ENCODE measurements around the gene TIMM10B. TPM values are rescaled to one million over a fixed set of nuclear protein-coding genes. Genes with fewer than 3 reads are reported as not detected.
A peak's percentile ranks its signal among the peaks of the same experiment; 100 is the strongest.

The TIMM10B gene, protein sequence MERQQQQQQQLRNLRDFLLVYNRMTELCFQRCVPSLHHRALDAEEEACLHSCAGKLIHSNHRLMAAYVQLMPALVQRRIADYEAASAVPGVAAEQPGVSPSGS
- total RNA-seq, result 51.5 TPM

DNA sequence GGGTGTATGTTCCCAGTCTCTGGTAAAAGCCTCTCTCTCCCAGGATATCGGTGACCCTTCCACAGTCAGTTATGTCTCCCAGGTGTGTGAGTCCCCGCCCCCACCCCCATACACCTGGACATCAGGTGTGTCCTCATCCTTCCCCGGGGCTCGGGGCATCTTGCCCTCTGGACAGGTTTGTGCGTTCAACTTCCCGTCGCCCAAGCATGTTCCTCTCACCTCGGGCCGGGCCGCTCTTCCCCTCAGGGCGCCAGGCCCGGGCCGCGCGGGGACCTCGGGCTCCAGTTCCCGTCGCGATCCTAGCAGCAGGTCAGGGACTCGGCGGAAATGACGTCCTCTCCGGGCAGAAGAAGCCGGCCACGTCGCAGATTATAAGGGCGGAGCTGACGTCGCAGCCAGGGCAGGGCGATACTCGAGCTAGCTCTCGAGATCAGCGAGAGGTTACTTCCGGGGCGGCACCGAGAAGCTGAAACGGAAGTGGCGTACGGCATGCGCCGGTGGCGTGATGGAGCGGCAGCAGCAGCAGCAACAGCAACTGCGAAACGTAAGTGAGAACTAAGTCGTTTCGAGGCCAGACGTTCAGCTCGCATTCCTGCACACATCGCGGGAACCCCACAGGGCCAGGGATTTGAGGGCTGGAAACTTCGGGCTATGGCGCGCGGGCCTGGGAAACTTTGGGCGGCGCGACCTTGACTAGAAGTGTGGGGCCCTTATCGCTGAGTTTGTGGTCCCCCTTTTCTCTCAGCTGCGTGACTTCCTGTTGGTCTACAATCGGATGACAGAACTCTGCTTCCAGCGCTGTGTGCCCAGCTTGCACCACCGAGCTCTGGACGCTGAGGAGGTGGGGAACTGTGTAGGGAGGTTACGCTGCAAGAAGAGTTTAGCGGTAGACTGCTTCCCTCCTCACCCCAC is at the start of gene TIMM10B, which contains the start of gene ARFIP2:
Gene TIMM10B, plus strand, starts transcription at position 490 of the 912 bp plus-strand sequence. Its CDS starts 16 bp downstream, at position 506.
Gene ARFIP2, minus strand, starts transcription at position 320 of the 912 bp plus-strand sequence. CDS start 910 bp downstream, outside the sequence.
- DNase-seq (ENCODE audit: low spot score) (peak; percentile 99), ATAC-seq (peak; percentile 99)
- intact Hi-C loops (cut with DNase I), result no loop called here

DNA sequence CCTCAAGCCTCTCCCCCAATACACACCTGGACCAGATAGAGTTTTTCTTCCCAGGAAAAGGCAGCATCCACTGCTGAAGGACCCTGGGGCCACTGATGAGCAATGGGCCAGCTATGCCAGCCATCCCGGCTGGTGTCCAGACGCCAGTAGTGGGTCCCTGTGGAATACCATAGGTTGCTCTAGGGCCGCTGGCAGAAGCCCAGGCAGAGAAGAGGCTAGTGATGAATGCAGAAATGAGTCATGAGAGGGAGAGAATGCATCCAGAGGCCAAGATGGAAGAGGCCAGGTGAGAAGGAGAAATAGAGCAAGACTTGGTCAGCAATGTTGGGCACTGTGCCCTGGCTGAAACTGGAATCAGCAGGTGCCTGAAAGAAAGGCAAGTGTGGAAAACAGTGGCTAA is 49.4 kb upstream of the TIMM10B start:
- DNase-seq (ENCODE audit: low spot score) (no peak), ATAC-seq (no peak)
- intact Hi-C loops (cut with DNase I), result no loop called here

DNA sequence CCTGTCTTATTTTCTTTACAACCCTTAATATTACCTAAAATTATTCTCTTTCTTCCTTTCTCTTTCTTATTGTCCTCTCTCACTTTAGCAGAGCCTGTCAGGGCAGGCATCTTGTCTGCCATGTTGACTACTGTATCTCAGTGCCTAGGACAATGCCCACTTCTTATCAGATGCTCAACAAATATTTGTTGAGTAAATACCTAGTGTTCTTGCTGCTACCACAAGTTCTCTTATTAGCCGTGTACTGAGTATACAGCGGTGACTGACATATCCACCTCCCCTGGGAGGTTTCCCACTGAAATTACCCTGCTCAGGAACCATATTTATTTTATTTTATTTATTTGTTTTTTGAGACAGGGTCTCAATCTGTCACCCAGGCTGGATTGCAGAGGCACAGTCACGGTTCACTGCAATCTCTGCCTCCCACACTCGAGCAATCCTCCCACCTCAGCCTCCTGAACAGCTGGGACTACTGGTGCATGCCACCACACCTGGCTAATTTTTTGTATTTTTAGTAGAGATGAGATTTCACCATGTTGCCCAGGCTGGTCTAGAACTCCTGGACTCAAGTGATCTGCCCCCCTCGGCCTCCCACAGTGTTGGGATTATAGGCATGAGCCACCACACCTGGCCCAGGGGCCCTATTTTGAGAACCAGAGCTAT is 47.2 kb upstream of the TIMM10B start:
- DNase-seq (ENCODE audit: low spot score), result no peak
- no peak for ATAC-seq
- intact Hi-C loops (cut with DNase I), result no loop called here

DNA sequence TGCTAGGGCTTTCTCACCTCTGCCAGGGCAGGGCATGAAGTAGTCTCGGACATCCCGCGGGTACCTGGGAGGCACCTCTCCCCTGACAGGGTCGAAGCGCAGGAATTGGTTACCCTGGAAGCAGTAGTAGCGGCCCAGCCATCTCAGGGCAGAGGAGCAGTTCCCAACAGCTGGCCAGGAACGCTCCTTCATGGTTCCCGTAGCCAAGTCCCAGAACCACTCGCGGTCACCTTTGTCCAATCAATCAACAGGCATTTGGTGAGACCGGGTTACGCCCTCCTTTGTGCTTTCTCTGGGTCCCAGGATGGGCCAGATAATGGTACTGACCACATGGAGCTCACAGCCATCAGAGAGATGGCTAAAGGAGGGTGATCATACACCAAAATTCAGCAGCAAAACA is 43.9 kb upstream of the TIMM10B start:
- DNase-seq (ENCODE audit: low spot score) (no peak), ATAC-seq (no peak)
- intact Hi-C loops (cut with DNase I), result no loop called here

DNA sequence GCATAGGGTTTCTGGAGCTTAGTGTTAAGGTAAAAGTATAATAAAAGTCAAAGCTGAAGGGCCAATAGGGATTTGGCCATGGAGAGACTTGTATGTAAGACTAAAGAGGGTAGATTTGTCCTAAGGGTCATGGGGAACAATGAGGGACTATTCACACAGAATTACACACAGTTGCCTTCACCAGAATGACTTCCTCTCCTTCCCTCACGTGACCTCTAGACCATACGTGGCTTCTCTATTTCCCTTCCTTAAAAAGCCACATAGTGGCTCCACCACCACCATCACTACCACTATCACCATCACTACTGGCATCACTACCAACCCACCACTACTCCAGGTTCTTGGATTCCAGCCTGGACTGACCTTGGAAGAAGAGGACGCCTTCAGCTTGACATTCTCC is 43.3 kb upstream of the TIMM10B start:
- ATAC-seq, result no peak
- intact Hi-C loops (cut with DNase I), result no loop called here
- DNase-seq (ENCODE audit: low spot score), result no peak

DNA sequence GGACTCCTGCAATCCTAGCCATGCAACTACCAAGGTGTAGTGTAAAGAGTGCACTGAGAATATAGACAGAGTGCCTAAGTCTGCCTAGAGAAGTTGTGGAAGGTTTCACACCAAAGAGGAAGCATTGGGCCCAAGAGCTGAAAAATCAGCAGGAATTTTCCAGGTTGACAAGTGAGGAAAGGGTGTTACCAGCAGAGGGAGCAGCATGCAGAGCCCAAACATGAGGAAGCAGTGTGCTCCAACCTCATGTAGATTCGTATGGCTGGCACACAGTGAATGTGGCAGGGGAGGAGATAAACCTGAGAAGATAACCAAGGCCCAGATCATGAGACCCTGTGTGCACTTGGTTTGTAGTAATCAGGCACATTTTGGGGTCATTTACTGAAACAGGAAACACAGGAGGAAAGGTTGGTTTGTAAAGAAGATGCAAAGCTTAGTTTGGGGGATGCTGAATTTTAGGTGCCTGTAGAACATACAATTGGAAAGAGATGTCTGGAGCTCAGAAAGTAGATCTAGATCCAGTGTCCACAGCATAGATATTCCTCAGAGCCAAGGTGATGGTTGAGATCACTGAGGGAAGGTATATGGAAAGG is 42.2 kb upstream of the TIMM10B start:
- intact Hi-C loops (cut with DNase I), result no loop called here
- ATAC-seq, result peak; percentile 45
- no peak for DNase-seq (ENCODE audit: low spot score)

DNA sequence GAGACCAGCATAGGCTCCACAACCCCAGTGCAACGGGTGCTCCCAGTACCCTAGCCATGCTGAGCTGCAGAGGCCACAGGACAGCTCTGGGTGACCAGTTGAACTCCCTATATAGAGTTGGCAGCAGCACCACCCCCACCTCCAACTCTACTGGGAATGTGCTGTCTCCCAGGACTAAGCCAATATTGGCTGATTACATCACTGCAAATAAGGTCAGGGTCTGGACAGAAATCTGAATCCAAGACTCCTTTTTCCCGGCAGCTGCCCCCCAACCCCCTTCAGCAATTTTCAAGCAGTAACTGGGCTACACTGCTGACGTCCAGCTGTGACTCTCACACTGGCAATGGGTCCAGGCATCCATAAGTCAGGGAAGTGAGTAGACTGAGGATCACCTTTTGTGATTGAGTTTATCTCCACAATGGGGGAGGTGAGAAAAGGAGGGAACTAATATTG is 40.4 kb upstream of the TIMM10B start, which contains the start of gene HPX:
Gene HPX, minus strand, starts transcription at position 82 of the 453 bp plus-strand sequence. Its CDS starts 24 bp downstream, at position 58.
- no peak for DNase-seq (ENCODE audit: low spot score)
- intact Hi-C loops (cut with DNase I), result loop anchor here (5.0 kb wide), 1 partner anchor 59 kb away; no protein-coding TSS in a partner anchor
- ATAC-seq, result no peak

DNA sequence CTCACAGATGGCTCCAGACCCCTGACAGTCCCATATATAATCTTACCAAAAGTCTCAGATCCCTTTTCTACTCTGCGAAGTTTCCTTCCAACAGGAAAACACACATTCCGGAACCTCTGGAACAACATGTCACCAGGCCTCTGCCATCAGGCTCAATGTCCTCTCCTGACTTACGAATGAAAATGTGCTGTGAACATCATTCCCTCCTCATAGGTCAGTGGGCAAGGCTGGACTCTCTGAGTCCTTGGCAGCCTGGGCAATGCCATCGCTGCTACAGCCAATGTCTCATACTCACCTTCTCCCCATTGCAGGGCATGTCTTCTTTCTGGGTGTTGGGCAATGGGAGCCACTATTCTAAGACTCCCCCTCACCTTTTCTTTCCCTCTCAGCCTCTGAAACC is 38.9 kb upstream of the TIMM10B start:
- intact Hi-C loops (cut with DNase I), result loop anchor here (5.0 kb wide), 1 partner anchor 60 kb away; no protein-coding TSS in a partner anchor
- DNase-seq (ENCODE audit: low spot score), result no peak
- ATAC-seq, result no peak

DNA sequence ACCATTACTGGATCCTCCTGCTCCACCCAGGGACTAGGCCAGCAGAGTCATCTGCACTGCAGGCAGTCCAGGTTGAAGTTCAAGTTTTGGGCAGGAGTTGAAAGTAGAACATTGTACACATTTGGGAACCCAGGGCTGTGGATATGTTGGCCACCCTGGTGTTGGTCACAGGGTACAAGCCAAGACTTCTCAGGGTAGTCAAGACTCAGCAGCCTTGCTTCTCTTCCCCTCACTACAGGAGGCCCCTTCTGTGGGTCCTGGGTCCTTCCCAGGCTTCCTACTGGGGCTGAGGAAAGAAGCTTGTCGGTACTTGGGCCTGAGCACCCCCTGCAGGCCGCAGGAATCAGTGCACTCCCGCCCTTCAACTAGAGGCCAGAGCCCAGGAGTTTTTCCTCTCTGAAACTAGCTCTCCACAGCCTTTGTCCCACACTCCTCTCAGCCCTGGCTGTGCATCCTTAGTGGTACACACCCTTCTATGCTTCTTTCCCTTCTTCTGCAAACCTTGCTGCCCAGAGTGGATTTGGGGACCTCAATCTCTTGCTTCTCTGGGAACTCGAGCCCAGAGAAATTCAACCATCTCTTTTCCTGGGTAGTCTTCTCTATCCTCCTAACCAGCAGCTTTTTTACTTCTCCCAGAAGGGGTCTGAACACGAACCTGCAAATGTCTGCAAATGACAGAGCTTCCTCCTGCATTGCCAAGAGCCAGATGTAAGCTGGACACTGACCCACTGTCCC is 37.9 kb upstream of the TIMM10B start:
- intact Hi-C loops (cut with DNase I), result loop anchor here (5.0 kb wide), 1 partner anchor 61 kb away; no protein-coding TSS in a partner anchor
- ATAC-seq (peak; percentile 88), DNase-seq (ENCODE audit: low spot score) (peak; percentile 66)

DNA sequence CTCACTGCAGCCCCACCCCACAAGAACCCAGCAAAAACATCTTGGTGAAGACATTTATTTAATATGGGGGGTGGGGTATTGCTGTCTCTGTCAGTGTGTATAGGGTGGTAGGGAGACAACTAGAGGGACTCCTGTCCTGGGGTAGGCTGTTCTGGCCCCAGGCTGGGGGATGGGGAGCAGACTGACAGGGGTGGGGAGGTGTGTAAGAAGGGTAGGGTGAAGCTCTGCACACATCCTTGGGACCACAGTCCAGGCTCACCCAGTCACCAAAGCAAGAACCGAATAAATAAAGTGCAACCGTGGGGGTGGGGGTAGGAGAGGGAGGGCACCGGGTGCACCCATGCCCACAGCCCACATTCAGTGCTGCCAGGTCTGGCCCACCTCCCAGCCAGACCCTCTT is 32.7 kb upstream of the TIMM10B start:
- DNase-seq (ENCODE audit: low spot score) (no peak), ATAC-seq (no peak)
- intact Hi-C loops (cut with DNase I), result no loop called here

DNA sequence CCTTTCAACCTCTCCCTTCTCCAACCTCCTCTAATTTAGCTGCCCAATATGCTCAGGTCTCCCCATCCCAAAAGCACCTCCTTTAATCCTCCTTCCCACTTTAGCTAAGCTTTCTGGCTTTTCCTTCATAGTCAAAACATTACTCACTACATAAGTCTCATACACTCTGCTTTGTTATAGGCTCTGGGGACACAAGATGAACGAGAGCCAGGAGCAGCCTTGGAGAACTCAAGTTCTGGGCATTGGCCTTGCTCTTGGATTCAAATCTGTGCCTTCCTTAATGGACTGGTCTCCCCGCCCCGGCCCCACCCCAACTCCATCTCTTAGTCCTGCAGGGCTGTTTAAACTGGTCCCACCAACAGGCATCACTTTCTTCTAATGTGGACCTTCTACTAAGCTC is 29.1 kb upstream of the TIMM10B start:
- intact Hi-C loops (cut with DNase I), result no loop called here
- no peak for DNase-seq (ENCODE audit: low spot score)
- peak; percentile 50 for ATAC-seq

DNA sequence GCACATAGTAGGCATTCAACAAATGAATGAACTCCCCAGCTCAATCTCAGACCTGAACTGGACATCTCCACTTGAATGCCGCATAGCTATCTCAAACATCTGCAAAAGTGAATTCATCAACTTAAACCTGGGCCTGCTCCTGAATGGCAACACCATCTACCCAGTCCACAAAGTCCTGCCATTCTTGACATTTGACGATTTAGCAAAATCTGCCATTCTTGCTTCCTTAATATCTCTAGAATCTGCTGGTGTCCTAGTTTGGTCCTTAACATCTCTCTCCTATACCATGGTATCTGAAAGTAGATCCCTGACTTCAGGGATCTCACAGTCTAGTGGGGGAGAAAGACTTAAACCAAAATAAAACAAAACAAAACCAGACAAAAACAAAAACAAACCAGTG is 28.1 kb upstream of the TIMM10B start:
- no peak for ATAC-seq
- no peak for DNase-seq (ENCODE audit: low spot score)
- intact Hi-C loops (cut with DNase I), result no loop called here

DNA sequence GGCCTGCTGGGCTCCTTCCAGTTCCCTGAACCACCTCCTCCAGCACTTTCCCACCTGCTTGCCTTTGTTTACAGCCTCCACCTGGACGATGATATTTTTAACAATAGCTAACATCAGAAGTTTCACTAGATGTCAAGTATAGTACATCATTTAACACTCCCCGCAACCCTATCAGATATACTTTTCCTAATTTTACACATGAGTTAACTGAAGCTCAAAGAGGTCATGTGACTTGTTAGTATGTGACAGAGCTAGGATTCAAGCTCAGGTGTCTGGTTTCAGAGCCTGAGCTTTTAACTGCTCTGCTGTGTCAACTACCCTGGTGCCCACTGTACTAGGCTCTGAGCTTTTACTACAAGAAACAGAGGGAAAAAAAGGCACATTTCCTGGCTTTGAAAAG is 26.2 kb upstream of the TIMM10B start:
- DNase-seq (ENCODE audit: low spot score), result no peak
- no peak for ATAC-seq
- intact Hi-C loops (cut with DNase I), result no loop called here

DNA sequence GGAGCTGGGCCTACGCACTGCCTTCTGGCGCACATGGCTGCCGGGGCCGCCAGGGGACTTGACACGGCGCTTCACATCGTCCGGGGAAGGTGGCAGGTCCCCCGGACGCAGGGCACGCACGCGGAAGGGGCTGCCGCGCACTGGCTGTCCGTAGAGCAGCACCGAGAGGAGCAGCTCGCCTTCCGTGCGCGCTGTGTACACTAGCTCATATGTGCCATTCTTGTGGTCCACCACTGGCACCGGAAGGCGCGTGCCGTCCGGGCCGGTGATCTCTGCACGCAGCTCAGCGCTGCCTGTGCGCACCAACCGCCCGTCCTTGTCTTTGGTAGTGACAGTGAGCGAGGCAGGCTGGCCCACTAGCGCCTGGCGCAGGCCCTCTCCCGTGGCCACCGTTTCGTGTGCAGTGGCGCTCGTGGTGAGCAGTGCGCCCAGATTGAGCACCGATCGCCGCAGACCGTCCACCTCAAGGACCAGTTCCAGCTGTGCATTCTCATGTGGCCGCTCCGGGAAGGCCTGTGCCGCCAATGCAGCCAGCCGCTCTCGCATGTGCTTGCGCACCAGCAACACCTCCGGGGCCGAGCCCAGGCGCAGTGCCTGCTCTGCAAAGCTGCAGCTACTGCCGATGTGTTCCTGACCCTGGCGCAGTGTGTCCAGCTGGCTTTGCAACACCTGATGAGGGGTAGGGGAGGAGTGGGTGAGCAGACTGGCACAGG is 24.8 kb upstream of the TIMM10B start:
- intact Hi-C loops (cut with DNase I), result no loop called here
- ATAC-seq (no peak), DNase-seq (ENCODE audit: low spot score) (no peak)

DNA sequence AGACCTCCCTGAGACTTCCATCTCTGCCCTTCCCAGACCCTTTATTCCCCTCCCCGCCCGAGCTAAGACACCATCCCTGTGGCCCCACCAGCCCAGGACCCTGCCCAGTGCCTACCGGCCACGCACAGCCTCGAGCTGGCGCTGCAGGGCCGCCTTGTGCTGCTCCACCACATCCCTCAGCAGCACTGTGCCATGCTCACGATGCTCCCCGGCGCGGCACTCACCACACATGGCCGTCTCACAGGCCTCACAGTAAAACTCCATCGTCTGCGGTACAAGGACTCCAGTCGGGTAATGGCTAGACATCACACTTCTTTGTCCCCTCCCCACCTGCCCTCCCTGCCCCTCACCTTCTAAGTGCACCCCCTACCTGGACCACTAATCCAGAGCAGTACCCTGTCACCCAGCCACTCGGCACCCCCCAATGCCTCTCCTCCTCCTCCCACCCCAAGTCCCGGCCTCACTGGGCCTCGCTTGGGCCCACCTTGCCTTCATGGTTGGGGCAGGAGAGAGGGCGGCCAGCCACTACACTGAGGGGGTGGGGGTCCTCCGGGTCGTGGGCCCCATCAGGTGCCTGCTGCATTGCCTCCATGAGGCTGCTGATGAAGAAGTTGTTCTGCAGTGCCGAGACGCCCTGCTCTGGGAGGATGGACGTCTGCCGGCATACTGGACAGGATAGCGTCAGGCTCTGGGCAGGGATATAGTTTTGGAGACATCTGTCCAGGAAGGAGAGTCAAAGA is 23.6 kb upstream of the TIMM10B start:
- DNase-seq (ENCODE audit: low spot score), result no peak
- peak; percentile 26 for ATAC-seq

DNA sequence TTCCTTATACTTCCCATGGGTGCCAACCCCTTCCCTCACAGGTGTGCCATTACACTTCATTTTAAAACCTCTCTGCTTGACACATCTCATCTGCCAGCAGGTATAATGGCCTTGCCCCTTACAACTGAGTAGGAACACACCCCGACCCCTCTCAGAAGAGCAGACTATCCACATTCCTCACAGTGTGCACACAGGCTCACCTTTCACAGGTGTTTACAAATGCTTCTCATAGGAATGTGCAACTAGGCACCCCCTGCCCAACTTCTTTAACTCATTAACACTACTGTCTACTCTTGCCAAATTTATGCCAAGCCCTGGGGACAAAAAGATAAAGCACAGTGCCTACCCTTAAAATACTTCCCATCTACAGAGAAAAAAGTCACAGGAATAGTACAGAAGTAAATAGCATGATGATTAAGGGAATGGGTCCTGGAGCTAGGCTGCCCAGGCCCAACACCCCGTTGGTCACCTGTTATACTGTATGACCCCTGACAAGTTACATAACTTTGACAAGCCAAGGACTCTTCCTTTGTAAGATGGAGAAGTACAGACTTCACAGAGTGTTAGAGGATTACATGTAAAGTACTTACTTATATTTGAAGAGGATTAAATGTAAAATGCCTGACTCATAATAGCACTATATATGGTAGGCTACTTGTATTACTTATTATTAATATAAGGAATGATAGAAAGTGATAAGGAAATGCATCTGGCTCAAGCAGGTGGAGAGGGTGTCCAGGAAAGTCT is 22.8 kb upstream of the TIMM10B start:
- no peak for DNase-seq (ENCODE audit: low spot score)
- intact Hi-C loops (cut with DNase I), result no loop called here
- ATAC-seq, result no peak

More for the DNA sequence above, 23.6 kb upstream of the TIMM10B start:
- intact Hi-C loops (cut with DNase I), result no loop called here

DNA sequence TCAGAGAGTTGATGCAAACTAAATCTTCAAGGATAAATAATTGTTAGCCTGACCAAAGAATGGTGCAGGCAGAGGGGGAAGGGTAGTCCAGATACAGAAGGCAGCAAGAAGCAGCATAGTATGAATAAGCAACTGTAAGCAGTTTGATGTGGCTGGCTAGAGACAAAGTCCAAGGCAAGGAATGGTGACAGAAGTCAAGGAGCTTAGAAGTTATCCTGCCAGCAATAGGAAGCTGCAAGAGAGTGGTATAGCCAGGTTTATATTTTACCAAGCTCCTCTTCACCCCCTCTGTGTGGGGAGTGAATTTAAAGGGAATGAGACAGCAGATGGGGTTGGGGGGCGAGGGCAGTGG is 22.2 kb upstream of the TIMM10B start:
- no peak for DNase-seq (ENCODE audit: low spot score)
- no peak for ATAC-seq
- intact Hi-C loops (cut with DNase I), result no loop called here
